HL-60/S4 treated with phorbol 12-myristate 13-acetate at 8.2 ng/mL for 4 days and 3 days (cell line): ENCODE data around the gene RRM1.

Experiments used
- in situ Hi-C: fragments of 300-500 bp; cut with MboI; formaldehyde crosslinking; loops from 2 replicates; pipeline ENCODE4 v1.15.0; 2022; ENCODE audit warnings: low sequenced_read_pairs

Gene RRM1

DNA sequence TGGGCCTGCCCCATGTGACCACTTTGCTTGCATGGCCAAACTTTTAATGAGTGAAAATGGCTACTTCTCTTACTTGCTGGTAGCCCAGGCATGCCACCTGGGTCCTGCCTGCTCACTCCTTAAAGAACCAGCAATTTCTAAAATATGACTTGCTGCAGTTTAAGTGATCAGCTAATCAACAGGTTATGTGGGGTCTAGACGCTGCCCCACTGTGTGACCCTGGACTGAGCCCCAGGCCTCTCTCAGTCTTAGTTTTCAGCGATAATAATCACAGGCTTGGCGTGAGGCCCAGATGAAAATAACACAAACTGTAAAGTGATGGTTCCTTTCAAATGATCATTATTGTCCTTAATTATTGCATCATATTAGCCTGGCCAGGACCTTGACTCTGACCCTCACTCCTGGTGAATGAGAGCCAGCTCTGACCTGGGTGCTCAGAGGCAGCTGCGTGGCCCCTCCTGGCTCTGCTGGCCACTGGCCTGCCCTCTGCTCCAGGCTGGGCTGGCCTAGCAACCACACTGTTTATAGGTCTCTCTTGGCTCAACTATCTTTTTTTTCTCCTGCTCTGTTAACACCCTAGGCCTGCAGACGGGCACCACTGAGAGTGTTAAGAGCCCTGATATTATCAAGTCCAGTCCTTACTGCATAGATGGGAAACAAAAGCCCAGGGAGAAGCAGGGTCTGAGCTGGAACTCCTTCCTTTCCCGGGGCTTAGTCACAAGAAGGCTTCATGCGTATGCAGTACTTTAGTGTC lies 89.7 kb downstream of the RRM1 start:
- in situ Hi-C loops = loop anchor here (10.0 kb wide), 1 partner anchor 360 kb away; the partner anchor contains the start of gene OR52M1

DNA sequence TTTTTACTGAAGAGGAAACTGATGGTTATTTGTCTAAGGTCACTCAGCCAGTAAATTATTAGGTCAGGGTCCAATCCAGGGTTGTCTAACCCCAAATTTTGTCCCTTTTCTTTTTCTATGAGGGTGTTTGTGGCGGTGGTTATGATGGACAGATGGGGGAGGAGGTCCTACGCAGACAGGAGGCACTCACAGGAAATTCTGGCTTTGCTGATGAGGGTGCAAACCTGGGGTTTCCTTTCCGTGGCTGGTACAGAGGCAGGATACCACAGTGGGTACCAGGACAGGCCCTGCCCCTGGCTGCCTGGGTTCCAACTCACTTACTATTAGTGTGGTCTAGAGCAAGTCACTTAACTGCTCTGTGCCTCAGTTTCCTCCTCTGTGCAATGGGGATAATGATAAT lies 91.0 kb downstream of the RRM1 start:
- in situ Hi-C loops = loop anchor here (10.0 kb wide), 1 partner anchor 359 kb away; the partner anchor contains the start of gene OR52M1

DNA sequence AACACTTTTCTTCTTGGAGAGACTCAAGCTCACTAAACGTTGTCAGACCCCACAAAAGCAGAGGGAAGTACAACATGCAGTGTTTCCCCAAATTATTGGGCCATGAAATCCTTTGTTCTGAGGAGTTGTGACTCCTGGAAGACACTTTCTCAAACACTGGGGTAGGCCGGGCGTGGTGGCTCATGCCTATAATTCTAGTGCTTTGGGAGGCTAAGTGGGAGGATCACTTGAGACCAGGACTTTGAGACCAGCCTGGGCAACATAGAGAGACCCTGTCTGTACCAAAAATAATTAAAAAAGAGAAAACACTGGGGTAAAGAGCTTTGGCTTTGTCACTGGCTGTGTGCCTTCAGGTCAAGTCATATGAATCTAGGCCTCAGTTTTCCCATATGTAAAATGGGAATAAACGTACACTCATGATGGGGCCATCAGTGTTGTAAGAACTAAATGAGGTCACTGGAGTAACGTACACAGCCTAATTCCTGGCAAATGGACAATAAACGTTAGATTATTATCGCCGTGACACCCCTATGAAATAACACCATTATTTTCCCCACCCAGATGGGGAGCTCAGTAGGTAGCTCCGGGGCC lies 92.0 kb downstream of the RRM1 start:
- in situ Hi-C loops = loop anchor here (10.0 kb wide), 1 partner anchor 358 kb away; the partner anchor contains the start of gene OR52M1

DNA sequence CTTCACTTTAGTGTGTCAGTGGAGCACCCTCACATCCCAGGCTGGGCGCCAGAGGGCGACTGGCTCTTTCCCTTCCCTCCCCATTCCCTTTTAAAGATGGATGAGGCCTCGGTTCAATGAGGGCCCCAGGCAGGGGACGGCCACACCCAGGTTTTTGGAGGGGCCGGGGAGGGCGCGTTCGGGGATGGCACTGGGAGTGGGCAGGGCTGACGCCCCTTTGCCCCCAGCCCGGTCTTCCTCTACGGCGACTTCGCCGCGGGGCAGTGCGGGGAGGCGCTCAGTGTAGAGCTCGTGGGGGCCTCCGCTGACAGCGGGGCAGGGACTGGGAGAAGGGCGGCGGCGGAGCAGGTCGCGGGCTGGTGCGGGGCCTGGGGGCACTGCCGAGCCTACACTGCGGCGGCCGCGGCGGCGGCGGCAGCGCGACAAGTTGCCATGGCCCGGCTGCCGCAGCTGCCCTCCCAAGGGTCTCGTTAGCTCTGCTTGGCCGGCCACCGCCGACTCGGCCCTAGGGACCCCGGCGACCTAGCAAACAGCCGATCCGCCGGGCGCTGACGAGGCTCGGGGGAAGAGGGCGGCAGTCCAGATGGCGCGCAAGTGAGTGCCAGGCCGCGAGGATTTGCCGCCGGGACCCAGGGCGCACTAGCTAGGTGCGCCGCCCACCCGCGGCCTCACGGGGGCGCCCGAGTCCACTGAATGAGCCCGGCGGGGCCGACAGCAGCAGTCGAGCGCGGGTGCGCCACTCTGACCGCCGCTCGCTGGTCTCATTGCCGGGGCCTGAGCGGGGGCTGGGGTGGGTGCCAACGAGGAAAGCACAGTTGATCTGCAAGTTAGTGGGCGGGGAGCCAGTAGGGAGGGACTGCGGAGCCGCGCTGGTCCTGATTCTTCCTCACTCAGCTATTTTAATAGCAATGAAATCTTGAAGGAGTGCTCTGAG lies 92.7 kb downstream of the RRM1 start:
- in situ Hi-C loops = loop anchor here (10.0 kb wide), 1 partner anchor 357 kb away; the partner anchor contains the start of gene OR52M1
